SK-N-SH treated with all-trans-retinoic acid at 6 μM for 48 hours (cell line): ENCODE data around the gene RNF19B.

Source experiments
- ATAC-seq: fragments of 200-7000 bp; cut with Tn5 transposase; 3 replicates; pipeline ENCODE4 v1.9.1; 2020; ENCODE audit warnings: mild to moderate bottlenecking, moderate library complexity
- ARNTL ChIP-seq: fragments of 450-650 bp; formaldehyde crosslinking; IDR thresholded peaks from 2 replicates; pipeline ENCODE4 v1.5.0; 2020; ENCODE audit warnings: low read depth, mild to moderate bottlenecking, moderate library complexity, borderline replicate concordance
- BACH2 ChIP-seq: fragments of 250-450 bp; sonication (Bioruptor Pico); IDR thresholded peaks from 2 replicates; pipeline ENCODE4 v1.9.0; 2021; ENCODE audit warnings: mild to moderate bottlenecking, borderline replicate concordance
- CSDC2 ChIP-seq: fragments of 250-450 bp; sonication (Bioruptor Pico); IDR thresholded peaks from 2 replicates; pipeline ENCODE4 v1.5.0; 2020; ENCODE audit warnings: mild to moderate bottlenecking, moderate library complexity
- CSRNP3 ChIP-seq: fragments of 250-450 bp; sonication (Bioruptor Pico); IDR thresholded peaks from 2 replicates; pipeline ENCODE4 v1.5.1; 2021; ENCODE audit warnings: mild to moderate bottlenecking, moderate library complexity
- ESRRG ChIP-seq: fragments of 250-450 bp; sonication (Bioruptor Pico); IDR thresholded peaks from 2 replicates; pipeline ENCODE4 v1.6.1; 2021; ENCODE audit warnings: mild to moderate bottlenecking
- GLIS3 ChIP-seq: fragments of 250-450 bp; sonication (Bioruptor Pico); IDR thresholded peaks from 2 replicates; pipeline ENCODE4 v1.5.0; 2020; ENCODE audit warnings: mild to moderate bottlenecking, moderate library complexity
- OSR1 ChIP-seq: fragments of 250-450 bp; sonication (Bioruptor Pico); IDR thresholded peaks from 2 replicates; pipeline ENCODE4 v1.8.0; 2022; ENCODE audit warnings: moderate library complexity, mild to moderate bottlenecking, inconsistent platforms
- PPARA ChIP-seq: fragments of 250-450 bp; sonication (Bioruptor Pico); IDR thresholded peaks from 2 replicates; pipeline ENCODE4 v1.5.0; 2020; ENCODE audit warnings: mild to moderate bottlenecking, borderline replicate concordance
- RARB ChIP-seq: fragments of 250-450 bp; sonication (Bioruptor Pico); IDR thresholded peaks from 2 replicates; pipeline ENCODE4 v1.8.0; 2021; ENCODE audit warnings: mild to moderate bottlenecking, moderate library complexity
- SNAI2 ChIP-seq: fragments of 250-450 bp; sonication (Bioruptor Pico); IDR thresholded peaks from 2 replicates; pipeline ENCODE4 v1.5.0; 2020; ENCODE audit warnings: mild to moderate bottlenecking, moderate library complexity
- TCF4 ChIP-seq: fragments of 250-450 bp; sonication (Bioruptor Pico); IDR thresholded peaks from 2 replicates; pipeline ENCODE4 v1.8.0; 2021; ENCODE audit warnings: mild to moderate bottlenecking, moderate library complexity, borderline replicate concordance
- TOX ChIP-seq: fragments of 250-450 bp; sonication (Bioruptor Pico); IDR thresholded peaks from 2 replicates; pipeline ENCODE4 v1.8.0; 2021; ENCODE audit warnings: mild to moderate bottlenecking, moderate library complexity, borderline replicate concordance
- TSHZ2 ChIP-seq: fragments of 250-450 bp; sonication (Bioruptor Pico); IDR thresholded peaks from 2 replicates; pipeline ENCODE4 v1.5.0; 2020; ENCODE audit warnings: mild to moderate bottlenecking, moderate library complexity
- ZFP3 ChIP-seq: fragments of 250-450 bp; sonication (Bioruptor Pico); IDR thresholded peaks from 2 replicates; pipeline ENCODE4 v1.5.0; 2020; ENCODE audit warnings: mild to moderate bottlenecking, moderate library complexity
- ZFP30 ChIP-seq: fragments of 450-650 bp; formaldehyde crosslinking; IDR thresholded peaks from 2 replicates; pipeline ENCODE4 v1.5.0; 2022; ENCODE audit warnings: mild to moderate bottlenecking, moderate library complexity
- ZNF565 ChIP-seq: fragments of 450-650 bp; formaldehyde crosslinking; conservative IDR thresholded peaks from 2 replicates; pipeline ENCODE4 v1.5.0; 2020; ENCODE audit warnings: low read depth, mild to moderate bottlenecking, moderate library complexity
- ZNF70 ChIP-seq: fragments of 450-650 bp; formaldehyde crosslinking; IDR thresholded peaks from 2 replicates; pipeline ENCODE4 v1.5.0; 2020; ENCODE audit warnings: mild to moderate bottlenecking, moderate library complexity
- ZNF8 ChIP-seq: fragments of 450-650 bp; formaldehyde crosslinking; IDR thresholded peaks from 2 replicates; pipeline ENCODE4 v1.5.0; 2020; ENCODE audit warnings: mild to moderate bottlenecking, moderate library complexity
- TF ChIP-seq, protein P1 (sequence below): fragments of 250-450 bp; sonication (Bioruptor Pico); IDR thresholded peaks from 2 replicates; pipeline ENCODE4 v1.8.0; 2020; ENCODE audit warnings: mild to moderate bottlenecking, moderate library complexity, borderline replicate concordance
- TF ChIP-seq, protein P2 (sequence below): fragments of 250-450 bp; sonication (Bioruptor Pico); IDR thresholded peaks from 2 replicates; pipeline ENCODE4 v1.8.0; 2021; ENCODE audit warnings: low read depth, mild to moderate bottlenecking, moderate library complexity, borderline replicate concordance

RNF19B gene

GRCh38 chr1:33012165-33012564 is 47.6 kb upstream of the RNF19B start:
- TF ChIP-seq ESRRG (CRISPR knock-in tag) (no peak), SNAI2 (no peak), ZNF70 (CRISPR knock-in tag) (no peak), TOX (CRISPR knock-in tag) (no peak), GLIS3 (CRISPR knock-in tag) (no peak), TCF4 (CRISPR knock-in tag) (no peak), ARNTL (CRISPR knock-in tag) (no peak), BACH2 (no peak), ZFP3 (CRISPR knock-in tag) (no peak)
- TF ChIP-seq, protein P1, sequence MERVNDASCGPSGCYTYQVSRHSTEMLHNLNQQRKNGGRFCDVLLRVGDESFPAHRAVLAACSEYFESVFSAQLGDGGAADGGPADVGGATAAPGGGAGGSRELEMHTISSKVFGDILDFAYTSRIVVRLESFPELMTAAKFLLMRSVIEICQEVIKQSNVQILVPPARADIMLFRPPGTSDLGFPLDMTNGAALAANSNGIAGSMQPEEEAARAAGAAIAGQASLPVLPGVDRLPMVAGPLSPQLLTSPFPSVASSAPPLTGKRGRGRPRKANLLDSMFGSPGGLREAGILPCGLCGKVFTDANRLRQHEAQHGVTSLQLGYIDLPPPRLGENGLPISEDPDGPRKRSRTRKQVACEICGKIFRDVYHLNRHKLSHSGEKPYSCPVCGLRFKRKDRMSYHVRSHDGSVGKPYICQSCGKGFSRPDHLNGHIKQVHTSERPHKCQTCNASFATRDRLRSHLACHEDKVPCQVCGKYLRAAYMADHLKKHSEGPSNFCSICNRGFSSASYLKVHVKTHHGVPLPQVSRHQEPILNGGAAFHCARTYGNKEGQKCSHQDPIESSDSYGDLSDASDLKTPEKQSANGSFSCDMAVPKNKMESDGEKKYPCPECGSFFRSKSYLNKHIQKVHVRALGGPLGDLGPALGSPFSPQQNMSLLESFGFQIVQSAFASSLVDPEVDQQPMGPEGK (CRISPR knock-in tag) = no peak
- TF ChIP-seq, protein P2, sequence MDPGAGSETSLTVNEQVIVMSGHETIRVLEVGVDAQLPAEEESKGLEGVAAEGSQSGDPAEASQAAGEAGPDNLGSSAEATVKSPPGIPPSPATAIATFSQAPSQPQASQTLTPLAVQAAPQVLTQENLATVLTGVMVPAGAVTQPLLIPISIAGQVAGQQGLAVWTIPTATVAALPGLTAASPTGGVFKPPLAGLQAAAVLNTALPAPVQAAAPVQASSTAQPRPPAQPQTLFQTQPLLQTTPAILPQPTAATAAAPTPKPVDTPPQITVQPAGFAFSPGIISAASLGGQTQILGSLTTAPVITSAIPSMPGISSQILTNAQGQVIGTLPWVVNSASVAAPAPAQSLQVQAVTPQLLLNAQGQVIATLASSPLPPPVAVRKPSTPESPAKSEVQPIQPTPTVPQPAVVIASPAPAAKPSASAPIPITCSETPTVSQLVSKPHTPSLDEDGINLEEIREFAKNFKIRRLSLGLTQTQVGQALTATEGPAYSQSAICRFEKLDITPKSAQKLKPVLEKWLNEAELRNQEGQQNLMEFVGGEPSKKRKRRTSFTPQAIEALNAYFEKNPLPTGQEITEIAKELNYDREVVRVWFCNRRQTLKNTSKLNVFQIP (CRISPR knock-in tag) = no peak
- no peak for ATAC-seq

GRCh38 chr1:33010932-33011731 is 46.5 kb upstream of the RNF19B start:
- ATAC-seq = no peak; the same call in 2 of the 3 replicates
- TF ChIP-seq ARNTL (CRISPR knock-in tag) (no peak), RARB (CRISPR knock-in tag) (no peak), SNAI2 (no peak), ZNF70 (CRISPR knock-in tag) (peak; percentile 53; the same call in 1 of the 2 replicates), ZNF565 (CRISPR knock-in tag) (no peak), TSHZ2 (CRISPR knock-in tag) (0 out of 2 replicates have a peak, but pooled peaks have one; percentile 30), ZFP30 (CRISPR knock-in tag) (no peak)

- TF ChIP-seq TOX (CRISPR knock-in tag) (no peak), ESRRG (CRISPR knock-in tag) (no peak), ZNF565 (CRISPR knock-in tag) (no peak), SNAI2 (no peak), ZNF70 (CRISPR knock-in tag) (no peak), RARB (CRISPR knock-in tag) (no peak), ZFP30 (CRISPR knock-in tag) (no peak), OSR1 (CRISPR knock-in tag) (no peak), ZFP3 (CRISPR knock-in tag) (no peak), ARNTL (CRISPR knock-in tag) (no peak)
- TF ChIP-seq, all 23 proteins: peak for 0
- ATAC-seq = no peak
These were observed 45.0 kb upstream of the RNF19B start for GRCh38 chr1:33009561-33009960.

DNA sequence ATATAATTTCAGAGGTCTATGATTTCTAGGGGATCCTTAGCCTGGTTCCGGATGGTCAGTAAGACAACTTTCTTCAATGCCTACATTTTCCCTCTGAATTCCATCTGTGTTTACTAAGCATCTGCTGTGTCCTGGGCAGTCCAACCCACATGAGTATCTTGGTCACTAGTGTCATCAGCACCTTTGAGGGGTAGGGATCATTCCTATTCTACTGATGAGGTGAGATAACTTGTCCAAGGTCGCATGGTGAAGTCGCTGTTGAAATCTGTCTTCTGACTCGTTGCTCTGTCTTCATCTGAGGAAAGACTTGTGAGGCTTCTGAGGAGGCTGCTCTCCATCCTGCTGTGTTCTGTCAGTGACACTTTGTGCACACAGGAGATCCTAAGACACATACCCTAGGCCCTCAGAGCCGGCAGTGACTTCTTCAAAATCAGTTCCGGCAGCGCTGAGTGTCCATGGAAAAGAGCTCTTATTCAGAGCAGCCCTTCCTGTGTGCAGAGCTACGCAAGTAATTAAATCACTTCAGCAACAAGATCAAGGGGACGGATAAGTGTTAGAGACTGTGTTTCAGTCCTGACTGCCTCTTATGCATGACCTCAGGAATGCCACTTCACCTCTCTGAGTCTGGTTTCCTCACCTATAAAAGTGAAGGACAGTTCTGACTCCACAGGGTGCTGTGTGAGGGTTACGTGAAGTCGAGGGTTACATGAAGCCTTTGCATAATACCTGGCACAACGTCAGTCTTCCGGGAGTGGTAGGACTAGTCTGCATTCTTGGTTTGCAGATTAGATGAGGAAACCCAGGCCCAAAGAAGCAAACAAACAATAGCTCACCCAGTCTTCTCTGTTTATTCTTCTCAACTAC is 43.7 kb upstream of the RNF19B start:
- no peak for ATAC-seq
- TF ChIP-seq OSR1 (CRISPR knock-in tag) (no peak), TSHZ2 (CRISPR knock-in tag) (no peak), TCF4 (CRISPR knock-in tag) (no peak), CSRNP3 (CRISPR knock-in tag) (no peak), ZNF70 (CRISPR knock-in tag) (no peak), ZNF565 (CRISPR knock-in tag) (no peak), RARB (CRISPR knock-in tag) (no peak), SNAI2 (no peak), GLIS3 (CRISPR knock-in tag) (no peak), PPARA (CRISPR knock-in tag) (no peak), CSDC2 (no peak), ZNF8 (CRISPR knock-in tag) (no peak)
